Measurements from ENCODE around the gene DIP2A.

DNA sequence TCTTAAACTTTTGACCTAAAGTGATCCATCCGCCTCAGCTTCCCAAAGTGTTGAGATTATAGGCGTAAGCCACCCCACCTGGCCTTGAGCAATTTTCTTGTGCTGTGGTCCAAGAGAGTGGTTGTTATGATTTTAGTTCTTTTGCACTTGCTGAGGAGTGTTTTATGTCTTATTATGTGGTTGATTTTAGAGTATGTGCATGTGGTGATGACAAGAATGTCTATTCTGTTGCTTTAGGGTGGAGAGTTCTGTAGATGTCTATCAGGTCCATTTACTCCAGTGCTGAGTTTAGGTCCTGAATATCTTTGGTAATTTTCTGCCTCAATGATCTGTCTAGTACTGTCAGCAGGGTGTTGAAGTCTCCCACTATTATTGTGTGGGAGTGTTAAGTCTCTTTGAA, 157.4 kb downstream of the DIP2A start:
- TF ChIP-seq, protein P1, sequence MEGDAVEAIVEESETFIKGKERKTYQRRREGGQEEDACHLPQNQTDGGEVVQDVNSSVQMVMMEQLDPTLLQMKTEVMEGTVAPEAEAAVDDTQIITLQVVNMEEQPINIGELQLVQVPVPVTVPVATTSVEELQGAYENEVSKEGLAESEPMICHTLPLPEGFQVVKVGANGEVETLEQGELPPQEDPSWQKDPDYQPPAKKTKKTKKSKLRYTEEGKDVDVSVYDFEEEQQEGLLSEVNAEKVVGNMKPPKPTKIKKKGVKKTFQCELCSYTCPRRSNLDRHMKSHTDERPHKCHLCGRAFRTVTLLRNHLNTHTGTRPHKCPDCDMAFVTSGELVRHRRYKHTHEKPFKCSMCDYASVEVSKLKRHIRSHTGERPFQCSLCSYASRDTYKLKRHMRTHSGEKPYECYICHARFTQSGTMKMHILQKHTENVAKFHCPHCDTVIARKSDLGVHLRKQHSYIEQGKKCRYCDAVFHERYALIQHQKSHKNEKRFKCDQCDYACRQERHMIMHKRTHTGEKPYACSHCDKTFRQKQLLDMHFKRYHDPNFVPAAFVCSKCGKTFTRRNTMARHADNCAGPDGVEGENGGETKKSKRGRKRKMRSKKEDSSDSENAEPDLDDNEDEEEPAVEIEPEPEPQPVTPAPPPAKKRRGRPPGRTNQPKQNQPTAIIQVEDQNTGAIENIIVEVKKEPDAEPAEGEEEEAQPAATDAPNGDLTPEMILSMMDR (IDR thresholded peaks at IDR 0.05; ENCODE audit: low read length) = no peak
- TF ChIP-seq EZH2 (optimal IDR thresholded peaks at IDR 0.05; ENCODE audit: low read depth, low read length) (no peak), EZH2phosphoT487 (IDR thresholded peaks at IDR 0.05; ENCODE audit: low read length) (no peak)

Data from MM.1S (cell line).